HuH-7.5 (cell line): ENCODE results near the gene PHEX.
"Not testable (repeated sequence)": the region's sequence is repeated elsewhere in the genome, so short reads cannot be mapped to it uniquely, and the experiment has no call there.

ENCODE experiments used
- DNase-seq: peaks from one replicate; pipeline ENCODE4 v3.0.0; 2011; ENCODE audit warnings: low spot score

PHEX gene

DNA sequence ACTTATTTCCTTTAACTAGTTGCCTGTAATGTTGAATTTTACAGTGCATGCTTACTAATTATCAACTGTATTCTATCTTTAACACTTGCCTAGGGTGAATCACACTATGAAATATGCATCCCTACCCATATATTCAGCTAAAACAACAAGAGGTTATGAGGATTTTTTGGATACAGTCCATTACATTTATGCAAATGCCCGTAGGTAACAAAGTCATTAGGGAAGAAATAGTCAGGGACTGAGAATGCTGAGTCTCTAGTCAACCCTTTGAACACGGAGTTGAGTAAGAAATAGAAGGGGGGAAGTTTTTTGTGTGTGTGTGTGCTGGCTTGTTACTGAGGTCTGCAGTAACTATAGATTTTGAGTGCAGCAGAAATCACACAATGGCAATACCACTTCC is 214.5 kb downstream of the PHEX start:
- DNase-seq: no peak

DNA sequence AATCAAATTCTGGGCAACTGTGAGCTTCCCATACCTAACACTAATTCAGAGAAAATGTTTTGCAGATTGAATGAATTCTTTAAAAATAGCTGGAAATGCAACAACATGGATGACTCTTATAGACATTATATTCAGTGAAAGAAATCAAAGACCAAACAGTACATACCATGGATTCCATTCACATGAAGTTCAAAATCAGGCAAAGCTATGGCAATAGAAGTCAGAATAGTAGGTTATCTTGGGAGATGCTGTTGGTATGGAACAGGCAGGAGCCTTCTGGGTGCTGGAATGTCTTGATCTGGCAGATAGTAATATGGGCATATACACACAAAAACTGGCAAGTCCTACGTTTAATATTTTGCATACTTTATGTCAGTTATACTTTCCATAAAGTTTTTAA is 215.0 kb downstream of the PHEX start:
- no peak for DNase-seq

DNA sequence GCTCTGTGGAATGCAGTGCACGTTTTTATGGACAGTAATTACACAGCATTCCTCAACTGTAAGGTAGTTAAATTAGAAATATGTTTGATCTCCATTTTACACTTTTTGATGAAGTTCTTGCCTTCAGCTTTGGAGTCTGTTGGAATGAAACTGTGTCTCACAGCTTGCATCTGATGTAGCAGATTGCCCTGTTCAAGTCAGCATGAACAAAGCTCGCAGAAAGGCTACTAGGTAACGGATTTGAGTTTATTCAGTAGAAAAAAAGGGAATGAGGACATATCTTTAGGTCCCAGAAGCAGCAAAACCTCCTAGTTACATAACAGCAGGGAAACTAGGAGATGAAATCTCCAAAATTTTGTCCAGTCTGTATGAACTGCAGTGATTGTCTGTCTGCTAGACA is 216.3 kb downstream of the PHEX start:
- no peak for DNase-seq

DNA sequence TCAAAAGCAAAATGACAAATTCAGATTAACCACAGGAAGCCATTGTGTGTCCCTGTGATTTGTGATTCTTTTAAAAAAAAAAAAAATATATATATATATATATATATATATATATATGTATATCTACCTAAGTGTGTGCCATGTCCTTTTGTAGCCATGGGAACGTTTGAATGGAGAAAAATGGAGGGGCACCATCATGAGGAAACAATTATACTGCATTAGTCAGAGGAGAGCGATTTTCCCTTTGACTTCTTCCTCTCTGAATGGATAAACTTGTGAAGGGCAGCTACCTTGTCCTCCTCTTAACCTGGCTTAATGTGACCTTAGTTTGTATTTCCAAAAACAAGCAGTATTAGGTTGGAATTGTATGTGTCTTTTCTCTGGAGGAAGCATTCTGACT is 217.2 kb downstream of the PHEX start:
- no peak for DNase-seq

DNA sequence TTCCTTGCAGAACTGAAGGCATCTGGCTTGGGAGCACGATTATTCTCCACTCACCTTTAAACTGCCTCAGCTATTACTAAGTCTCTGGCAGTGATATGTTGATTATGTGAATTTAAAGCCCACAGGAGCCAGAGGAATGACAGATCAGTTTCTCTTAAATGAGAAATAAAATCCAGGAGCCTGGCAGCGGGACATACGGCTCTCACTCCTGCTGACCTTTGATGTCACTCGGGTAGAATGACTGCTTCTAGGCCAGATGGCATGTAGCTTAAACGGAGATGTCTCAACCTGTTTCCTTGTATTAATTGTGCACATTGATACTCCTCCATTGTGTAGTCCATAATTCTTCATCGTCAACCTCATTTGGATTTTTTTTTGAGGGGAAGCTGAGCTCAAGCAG is 236.6 kb downstream of the PHEX start:
- DNase-seq: no peak

DNA sequence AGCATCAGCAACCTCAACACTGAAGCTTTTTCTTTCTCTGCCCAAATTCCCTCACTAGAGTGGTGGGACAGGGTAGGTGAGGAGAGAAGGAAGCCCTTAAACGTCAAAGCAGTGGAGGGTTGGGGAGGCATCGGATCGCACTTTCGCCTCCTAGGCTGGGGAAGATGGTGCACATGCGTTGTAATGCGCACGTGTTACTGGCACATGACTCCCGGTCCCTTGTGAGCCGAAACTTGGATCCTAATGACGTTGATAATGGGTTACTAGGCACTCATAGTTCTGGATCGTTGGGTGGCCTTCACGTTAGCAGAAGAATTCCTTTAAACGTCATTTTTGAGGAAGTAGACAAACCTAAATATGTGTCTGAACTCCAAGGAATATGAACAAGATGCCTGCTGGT is 240.5 kb downstream of the PHEX start, which contains the start of gene CBLL2:
Gene CBLL2 (plus strand): TSS at position 301 of the 400 bp plus-strand sequence. CDS start 79 bp downstream, at position 380.
- no peak for DNase-seq

DNA sequence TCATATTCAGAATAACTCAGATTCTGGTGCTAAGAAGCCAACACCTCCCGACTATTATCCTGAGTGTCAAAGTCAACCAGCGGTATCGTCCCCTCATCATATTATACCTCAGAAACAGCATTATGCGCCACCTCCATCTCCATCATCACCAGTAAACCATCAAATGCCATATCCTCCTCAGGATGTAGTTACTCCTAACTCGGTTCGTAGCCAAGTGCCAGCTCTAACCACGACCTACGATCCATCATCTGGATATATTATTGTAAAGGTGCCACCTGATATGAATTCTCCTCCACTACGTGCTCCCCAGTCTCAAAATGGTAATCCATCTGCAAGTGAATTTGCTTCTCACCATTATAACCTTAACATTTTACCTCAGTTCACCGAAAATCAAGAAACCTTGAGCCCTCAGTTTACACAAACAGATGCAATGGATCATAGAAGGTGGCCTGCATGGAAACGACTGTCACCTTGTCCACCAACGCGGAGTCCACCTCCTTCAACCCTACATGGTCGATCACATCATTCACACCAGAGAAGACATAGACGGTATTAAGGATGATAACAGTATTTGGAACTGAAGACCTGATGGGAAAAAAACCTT is 241.7 kb downstream of the PHEX start:
- no peak for DNase-seq

DNA sequence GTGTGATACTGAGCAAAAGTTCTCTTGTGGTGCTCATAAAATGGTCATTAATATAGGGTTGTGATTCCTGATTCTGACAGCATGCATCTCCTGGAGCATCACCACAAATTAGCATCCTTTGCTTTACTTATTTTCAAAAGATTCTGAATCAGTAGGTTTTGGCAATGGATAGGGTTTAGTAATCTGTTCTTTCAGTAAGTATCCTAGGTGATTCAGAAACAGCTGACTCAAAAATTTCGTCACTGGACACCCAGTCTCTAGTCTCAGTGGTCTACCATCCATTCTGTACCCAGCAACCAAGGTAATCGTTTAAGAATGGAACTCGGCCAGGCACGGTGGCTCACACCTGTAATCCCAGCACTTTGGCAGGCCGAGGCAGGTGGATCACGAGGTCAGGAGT is 244.7 kb downstream of the PHEX start:
- no peak for DNase-seq

DNA sequence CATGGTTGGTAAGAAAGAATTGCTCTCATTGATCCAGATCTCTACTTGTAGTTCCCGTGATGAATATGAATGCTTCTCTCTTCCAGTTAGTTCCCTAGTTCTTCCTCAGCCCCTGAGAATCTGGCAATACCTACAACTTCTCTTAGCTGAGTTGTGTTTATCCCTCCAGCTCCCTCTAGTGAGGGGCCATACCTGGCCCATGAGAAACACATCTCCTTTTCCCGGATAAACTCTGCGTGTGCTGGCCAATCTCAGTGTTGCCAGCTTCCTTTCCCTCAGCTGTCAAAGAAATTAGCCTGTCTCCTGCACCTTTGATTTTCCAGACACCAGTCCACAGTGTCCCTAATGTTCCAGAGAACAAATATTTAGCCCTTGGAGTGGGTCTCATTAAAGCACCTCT is 246.2 kb downstream of the PHEX start:
- peak; percentile 6 for DNase-seq

DNA sequence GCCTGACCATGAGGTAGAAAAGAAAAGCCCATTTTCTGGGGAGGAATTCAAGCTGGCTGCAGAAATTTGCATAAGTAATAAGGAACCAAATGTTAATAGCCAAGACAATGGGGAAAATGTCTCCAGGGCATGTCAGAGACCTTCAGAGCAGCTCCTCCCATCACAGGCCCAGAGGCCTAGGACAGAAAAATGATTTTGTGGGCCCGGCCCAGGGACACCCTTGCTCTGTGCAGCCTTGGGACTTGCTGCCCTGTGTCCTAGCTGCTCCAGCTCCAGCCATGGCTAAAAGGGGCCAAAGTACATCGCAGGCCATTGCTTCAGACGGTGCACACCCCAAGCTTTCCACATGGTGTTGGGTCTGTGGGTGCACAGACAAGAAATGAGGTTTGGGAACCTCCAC is 257.1 kb downstream of the PHEX start:
- DNase-seq: not testable (repeated sequence)

DNA sequence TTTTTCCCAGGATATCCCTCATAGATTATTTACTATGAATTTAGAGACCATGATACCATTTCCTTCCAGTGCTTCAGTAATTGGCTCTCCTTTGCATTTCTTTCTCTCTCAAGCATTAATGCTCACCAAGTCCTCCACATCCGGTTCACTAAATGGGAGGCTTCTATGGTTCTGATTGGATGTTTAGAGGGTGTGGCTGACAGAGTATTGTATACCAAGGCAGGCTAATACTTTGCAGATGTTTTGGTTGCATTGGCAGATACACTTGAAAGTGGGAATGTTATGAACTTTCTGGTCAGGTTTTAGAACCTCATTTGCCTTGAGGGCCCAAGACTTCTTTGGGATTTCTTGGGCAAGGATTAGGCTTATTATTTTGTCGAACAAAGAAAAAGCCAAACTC is 264.7 kb downstream of the PHEX start:
- no peak for DNase-seq

DNA sequence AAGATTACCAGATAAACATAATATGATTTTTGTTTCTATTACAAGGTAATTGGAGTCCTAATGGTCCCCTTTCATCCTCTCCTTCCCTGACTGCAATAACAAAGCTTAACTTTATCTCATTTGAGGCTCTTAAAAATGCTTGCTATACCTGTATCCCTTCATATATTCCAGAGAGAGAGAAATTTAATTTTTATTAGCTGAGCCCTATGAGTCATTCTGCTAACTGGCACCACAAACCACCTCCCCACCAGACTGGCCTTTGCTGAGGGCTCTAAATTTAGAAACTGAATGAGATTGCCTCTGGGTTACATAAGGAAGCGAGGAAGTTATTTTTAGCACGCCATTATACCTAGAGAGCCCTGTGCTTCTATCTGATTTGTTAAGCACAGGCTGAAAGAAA is 268.0 kb downstream of the PHEX start:
- DNase-seq: no peak
